Neuron (in vitro differentiated cells): ENCODE data around the gene PNCK.

Source experiments
- H2AFZ ChIP-seq: one replicate; pipeline ENCODE4 v1.6.1; 2013; ENCODE audit warnings: low read depth, mild to moderate bottlenecking, inconsistent platforms, low read length, moderate library complexity
- H3K27me3 ChIP-seq: one replicate; pipeline ENCODE4 v1.6.1; 2013; ENCODE audit warnings: low read length; ENCODE audit not compliant: insufficient read depth
- H3K36me3 ChIP-seq: one replicate; pipeline ENCODE4 v1.6.1; 2013; ENCODE audit warnings: low read length; ENCODE audit not compliant: insufficient read depth
- H3K4me1 ChIP-seq: one replicate; pipeline ENCODE4 v1.6.1; 2013; ENCODE audit warnings: low read length; ENCODE audit not compliant: insufficient read depth
- H3K4me3 ChIP-seq: 2 replicates; pipeline ENCODE4 v1.5.1; 2013; ENCODE audit warnings: mild to moderate bottlenecking, low read length, moderate library complexity
- H3K9me3 ChIP-seq: one replicate; pipeline ENCODE4 v1.6.1; 2013; ENCODE audit warnings: low read length

Gene PNCK

DNA sequence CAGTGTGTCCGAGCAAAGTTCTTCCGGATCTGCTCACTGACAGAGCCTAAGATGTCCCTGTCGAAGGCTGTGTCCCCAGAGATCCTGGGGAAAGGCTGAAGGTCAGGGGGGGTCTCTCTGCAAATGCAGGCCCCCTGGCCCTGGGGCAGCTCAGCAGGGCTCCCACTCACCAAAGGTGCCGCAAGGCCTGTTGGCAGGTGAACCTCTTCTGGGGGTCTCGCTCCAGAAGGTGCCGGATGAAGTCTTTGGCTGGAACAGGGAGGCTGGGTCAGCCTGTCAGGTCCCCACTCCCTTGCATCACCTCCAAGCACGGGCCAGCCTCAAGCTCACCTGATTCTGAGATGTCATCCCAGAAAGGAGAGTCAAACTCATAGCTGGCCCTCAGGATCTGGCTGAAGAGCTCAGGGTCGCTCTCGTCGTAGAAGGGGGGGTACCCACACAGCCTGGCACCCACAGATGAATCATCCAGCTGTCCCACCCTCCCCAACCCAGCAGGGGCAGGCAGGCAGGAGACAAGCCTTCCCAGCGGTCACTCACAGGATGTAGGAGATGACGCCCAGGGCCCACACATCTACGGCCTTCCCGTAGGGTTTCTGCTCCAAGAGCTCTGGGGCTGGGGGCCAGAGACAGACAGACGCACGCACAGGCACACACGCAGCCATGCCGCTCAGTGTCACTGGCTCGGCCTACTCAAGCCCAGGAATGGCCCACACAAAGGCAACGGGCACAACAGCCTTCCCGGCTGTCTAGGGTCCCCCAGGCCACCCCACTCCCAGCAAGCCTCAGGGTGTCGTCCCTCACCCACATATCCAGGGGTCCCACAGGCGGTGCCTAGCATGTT is 2.6 kb downstream of the PNCK start:
- Histone ChIP-seq H3K27me3 (peaks cover 2% of the 10 kb centered on the region), H3K4me1 (no peaks in the 10 kb centered on the region), H3K4me3 (no peak overlapping the region), H3K36me3 (no peaks in the 10 kb centered on the region), H2AFZ (no peak overlapping the region), H3K9me3 (no peaks in the 10 kb centered on the region)

DNA sequence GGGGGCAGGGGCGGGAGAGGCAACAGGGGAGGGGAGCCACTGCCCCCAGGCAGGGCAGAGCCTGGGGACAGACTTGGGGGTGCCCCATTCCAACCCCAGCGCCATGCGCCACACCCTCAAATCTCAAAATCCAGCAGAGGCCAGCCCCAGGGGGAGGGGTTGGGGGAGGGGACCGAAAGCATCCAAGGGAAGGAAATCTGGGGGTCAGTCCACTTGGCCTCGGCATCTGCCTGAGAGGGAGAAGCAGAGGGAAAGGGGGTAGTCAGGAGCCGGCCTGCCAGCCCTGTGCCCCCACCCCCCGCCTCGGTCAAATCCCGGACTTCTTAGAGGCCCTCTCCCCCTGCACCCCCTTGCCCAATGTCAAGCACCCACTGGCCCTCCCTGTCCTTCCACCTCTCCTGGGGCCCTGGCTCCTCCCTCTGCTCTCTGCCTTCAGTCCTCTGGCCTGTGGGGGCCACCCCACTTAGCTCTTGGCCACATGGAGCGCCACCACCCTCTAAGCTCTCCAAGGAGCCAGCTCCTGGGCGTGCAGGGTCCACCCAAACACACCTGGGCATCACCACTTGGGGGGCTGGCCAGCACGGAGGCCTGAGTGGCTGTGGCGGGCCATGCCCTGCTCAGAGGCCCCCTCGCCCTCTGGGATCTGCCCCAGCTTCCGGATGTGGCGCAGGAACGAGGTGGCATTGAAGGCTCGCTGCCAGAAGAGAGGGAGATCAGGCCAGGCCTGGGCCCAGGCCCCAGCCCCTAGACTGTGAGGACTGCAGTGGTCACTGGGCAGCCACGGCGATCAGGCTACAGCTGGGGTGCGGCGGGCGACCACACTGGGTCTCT is 3.5 kb downstream of the PNCK start:
- Histone ChIP-seq H3K4me1 (no peaks in the 10 kb centered on the region), H3K4me3 (no peak overlapping the region), H3K9me3 (peaks cover 3% of the 10 kb centered on the region), H2AFZ (no peak overlapping the region), H3K36me3 (no peaks in the 10 kb centered on the region), H3K27me3 (peaks cover 2% of the 10 kb centered on the region)

DNA sequence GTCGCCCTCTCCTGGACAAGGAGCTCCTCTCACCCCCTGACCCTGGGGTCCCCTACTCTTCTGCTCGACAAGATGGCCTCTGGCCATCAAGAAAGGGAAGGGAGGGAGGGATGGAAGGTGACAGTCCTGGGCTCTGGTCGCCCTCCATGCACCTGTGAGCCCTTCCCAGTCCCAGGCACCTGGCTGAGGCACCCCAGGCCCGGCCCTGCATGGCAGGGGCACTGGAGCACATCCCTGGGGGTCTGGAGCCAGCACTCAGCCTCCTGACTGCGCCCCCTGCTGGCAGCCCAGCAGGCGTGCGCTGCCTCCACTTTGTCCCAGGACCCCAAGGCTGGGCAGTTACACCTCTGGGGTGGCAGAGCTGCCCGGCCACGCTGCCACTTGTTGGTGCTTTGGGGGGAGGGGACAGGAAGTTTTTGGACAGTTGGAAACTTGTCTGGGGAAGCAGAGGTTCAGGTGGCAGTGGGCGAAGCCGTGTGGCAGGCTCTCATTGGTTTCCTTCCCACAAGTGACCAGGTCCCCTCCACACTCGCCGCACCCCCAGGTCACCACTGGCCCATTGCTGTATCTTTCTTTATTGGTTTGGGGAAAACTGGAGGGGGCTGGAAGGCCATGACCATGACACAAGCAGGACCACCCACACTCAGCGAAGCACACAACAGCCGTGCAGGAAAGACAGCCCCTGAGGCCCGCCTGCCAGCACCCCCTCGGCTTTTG is 4.3 kb downstream of the PNCK start:
- Histone ChIP-seq H3K4me1 (no peaks in the 10 kb centered on the region), H3K4me3 (no peak overlapping the region), H3K36me3 (no peaks in the 10 kb centered on the region), H3K27me3 (peaks cover 5% of the 10 kb centered on the region), H2AFZ (no peak overlapping the region), H3K9me3 (peaks cover 3% of the 10 kb centered on the region)

DNA sequence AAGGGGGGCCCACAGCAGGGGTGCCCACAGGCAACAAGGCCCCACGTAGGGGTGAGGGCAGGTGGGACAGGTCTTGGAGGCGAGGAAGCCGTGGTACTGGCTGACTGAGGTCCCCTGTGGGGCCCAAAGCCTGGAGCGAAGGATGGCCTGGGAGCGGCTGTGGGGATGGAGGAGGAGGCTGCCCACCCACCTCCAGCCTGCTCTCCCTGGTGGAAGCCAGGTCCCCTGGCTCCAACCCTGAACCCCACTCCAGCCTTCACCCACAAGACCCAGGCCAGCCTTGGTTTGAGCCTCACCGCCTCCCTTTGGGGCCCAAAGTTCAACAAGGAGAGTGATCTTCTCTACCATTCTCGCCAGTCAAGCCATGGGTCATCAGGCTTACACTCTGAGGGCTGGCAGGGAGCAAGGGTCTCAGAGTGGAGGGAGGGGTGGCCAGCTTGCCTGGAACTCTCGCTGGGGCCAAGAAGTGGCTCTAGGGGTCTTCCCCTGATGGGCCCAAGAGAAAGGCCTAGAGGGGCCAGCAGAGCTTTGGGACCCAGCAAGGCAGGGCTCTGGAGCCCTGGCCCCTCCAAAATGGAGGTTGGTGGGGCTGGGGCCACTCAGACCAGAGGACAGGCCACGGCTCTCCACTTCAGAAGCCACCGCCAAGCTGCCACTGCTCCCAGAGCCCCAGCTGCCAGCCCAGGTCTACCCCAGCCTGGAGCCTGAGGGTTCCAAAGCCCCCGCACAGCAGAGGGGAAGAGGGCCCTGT is 5.0 kb downstream of the PNCK start:
- H3K9me3 ChIP-seq: peaks cover 3% of the 10 kb centered on the region
- no peak overlapping the region for H2AFZ ChIP-seq
- no peaks in the 10 kb centered on the region for H3K36me3 ChIP-seq
- H3K4me1 ChIP-seq: no peaks in the 10 kb centered on the region
- H3K27me3 ChIP-seq: peaks cover 2% of the 10 kb centered on the region
- H3K4me3 ChIP-seq: no peak overlapping the region

DNA sequence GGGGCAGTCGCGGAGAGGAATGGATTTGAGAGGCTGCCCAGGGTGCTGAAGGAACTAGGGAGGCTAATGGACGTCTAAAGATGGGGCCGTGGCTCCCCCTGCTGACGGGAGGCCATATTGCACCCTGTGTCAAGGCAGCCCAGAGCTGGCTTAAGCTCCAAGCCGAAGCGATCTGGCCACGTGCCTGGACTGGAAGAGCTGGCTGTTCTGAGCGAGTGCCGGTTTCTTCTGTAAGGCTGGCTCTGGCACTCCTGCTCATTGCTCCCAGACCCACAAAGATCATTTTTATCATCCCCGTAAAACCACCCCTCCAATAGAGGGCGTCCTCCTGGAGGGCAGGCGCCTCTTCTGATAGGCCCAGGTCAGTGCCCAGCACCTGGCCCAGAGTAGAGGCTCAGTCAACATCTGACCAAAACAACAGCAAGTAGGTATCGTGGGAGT is 5.6 kb downstream of the PNCK start:
- no peak overlapping the region for H2AFZ ChIP-seq
- H3K4me3 ChIP-seq: no peak overlapping the region
- H3K4me1 ChIP-seq: no peaks in the 10 kb centered on the region
- peaks cover 2% of the 10 kb centered on the region for H3K27me3 ChIP-seq
- H3K9me3 ChIP-seq: peaks cover 3% of the 10 kb centered on the region
- no peaks in the 10 kb centered on the region for H3K36me3 ChIP-seq

DNA sequence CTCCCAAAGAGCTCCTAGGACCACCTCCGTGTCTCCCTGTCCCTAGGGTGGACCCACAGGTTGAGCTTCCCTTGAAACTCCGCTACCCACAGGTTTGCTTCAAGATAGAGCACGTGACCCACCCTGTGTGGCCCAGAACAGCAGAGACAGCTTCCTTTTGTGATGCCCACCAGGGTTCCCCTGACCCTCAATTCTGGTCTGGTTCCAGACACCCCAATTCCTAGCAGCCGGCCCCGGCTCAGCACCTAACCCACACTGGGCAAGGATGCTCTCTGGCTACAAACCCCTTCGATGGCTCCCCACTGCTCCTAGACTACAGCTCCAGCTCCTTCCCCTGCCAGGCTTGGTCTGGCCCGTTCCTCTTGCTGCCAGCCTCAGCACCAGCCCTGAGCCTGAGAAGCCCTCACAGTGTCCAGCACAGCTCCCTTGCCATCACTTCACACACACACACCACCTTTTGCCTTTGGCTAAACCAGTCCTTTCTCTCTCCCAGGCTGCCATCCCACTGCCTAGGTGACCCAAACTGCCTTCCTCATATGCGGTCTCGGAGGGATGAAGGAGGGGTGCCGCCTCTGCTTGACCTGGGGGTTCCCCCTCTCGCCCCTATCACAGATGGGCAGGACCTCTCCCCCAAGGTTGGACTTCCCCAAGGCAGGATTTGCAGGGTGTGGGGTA is 6.2 kb downstream of the PNCK start:
- no peaks in the 10 kb centered on the region for H3K4me1 ChIP-seq
- no peaks in the 10 kb centered on the region for H3K36me3 ChIP-seq
- peaks cover 3% of the 10 kb centered on the region for H3K27me3 ChIP-seq
- H3K9me3 ChIP-seq: peaks cover 3% of the 10 kb centered on the region
- H3K4me3 ChIP-seq: no peak overlapping the region
- H2AFZ ChIP-seq: no peak overlapping the region

DNA sequence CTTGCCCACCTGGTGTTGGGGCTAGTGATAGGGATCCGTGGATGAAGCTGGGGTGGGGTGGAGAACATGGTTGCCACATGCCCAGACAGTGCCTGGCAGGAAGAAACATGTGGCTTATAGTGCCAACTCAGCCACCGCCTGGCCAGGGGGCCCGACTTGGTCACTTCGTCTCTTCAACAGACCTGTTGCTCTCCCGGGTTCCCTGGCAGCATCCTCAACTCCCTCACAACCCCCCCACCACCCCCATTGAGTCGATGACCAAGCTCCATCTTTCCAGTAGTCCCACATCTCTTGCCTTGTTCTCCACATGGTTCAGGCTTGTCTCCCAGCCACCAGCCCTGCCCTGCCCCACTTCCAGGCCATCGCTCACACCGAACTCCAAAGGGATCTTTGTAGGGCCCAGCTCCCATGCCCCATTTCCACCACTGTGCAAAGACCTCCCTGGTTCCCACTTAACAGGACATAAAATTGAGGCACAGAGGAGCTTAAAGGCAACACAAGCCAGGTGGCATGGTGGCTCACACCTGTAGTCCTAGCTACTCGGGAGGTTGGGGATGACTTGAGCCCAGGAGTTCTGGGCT is 7.8 kb downstream of the PNCK start:
- Histone ChIP-seq H3K4me1 (no peaks in the 10 kb centered on the region), H3K4me3 (no peak overlapping the region), H3K36me3 (no peaks in the 10 kb centered on the region), H3K27me3 (peaks cover 13% of the 10 kb centered on the region), H2AFZ (no peak overlapping the region), H3K9me3 (peaks cover 6% of the 10 kb centered on the region)

DNA sequence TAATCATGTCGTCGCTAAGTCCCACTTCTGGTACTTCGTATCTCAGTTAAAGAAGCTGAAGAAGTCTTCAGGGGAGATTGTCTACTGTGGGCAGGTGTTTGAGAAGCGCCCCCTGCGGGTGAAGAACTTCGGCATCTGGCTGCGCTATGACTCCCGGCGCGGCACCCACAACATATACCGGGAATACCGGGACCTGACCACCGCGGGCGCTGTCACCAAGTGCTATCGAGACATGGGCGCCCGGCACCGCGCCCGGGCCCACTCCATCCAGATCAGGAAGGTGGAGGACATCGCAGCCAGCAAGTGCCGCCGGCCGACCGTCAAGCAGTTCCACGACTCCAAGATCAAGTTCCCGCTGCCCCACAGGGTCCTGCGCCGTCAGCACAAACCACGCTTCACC is 11.3 kb downstream of the PNCK start:
- Histone ChIP-seq H3K9me3 (peaks cover 6% of the 10 kb centered on the region), H2AFZ (no peak overlapping the region), H3K27me3 (peaks cover 17% of the 10 kb centered on the region), H3K36me3 (no peaks in the 10 kb centered on the region), H3K4me1 (no peaks in the 10 kb centered on the region), H3K4me3 (no peak overlapping the region)

DNA sequence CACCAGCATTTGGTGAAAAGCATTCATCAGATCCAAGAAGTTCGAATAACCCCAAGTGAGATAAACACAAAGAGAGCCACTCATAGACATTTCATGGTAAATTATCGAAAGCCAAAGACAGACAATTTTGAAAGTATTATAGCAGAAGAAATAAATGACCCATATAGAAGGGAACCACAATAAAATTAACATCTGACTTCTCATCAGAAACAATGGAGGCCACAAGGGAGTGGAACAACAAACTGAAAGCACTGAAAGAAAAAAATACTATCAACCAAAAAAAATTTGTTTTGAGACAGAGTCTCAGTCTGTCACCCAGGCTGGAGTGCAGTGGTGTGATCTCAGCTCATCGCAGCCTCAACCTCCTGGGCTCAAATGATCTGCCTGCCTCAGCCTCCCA is 14.3 kb downstream of the PNCK start:
- peaks cover 20% of the 10 kb centered on the region for H3K27me3 ChIP-seq

DNA sequence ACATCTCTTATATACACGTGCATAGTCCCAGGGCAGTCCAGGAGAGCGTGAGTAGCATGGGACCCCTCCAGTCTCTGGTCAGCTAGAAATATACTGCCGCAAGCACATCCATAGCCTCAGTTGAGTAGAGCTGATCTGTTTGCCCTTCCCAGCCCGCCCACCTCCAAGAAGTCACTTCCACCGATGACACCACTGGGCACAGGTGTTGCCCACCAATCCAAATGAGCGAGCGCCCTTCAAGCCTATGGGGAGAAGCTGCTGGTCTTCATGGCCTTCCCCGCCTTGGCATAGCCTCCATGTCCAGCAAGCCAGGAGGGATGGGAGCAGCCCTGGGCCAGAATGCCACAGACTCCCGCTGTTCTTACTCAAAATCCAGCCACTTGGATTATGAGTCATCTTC is 16.5 kb downstream of the PNCK start:
- H3K9me3 ChIP-seq: peaks cover 5% of the 10 kb centered on the region
- H3K36me3 ChIP-seq: no peaks in the 10 kb centered on the region
- no peaks in the 10 kb centered on the region for H3K4me1 ChIP-seq
- H2AFZ ChIP-seq: no peak overlapping the region
- H3K27me3 ChIP-seq: peaks cover 17% of the 10 kb centered on the region
- H3K4me3 ChIP-seq: no peak overlapping the region

More for the DNA sequence above, 14.3 kb downstream of the PNCK start:
- Histone ChIP-seq H2AFZ (no peak overlapping the region), H3K4me1 (no peaks in the 10 kb centered on the region), H3K36me3 (no peaks in the 10 kb centered on the region), H3K4me3 (no peak overlapping the region), H3K9me3 (peaks cover 4% of the 10 kb centered on the region)

DNA sequence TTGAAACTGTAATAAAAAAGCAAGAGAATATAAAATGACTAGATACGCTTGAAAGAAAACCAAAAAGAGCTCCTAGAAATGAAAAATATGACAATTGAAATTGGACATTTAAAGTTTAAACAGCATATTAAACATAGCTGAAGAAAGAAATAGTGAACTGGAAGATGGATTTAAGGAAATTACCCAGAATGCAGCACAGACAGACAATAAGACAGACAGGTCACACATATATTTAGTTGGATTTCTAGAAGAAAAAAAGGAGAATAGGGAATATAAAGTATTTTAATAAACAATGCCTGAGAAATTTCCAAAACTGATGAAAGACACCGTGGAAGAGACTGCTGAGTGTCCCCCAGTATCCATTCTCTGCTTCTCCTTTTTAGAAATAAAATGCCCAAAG is 20.1 kb downstream of the PNCK start:
- peaks cover 14% of the 10 kb centered on the region for H3K27me3 ChIP-seq
- no peaks in the 10 kb centered on the region for H3K36me3 ChIP-seq
- H3K4me1 ChIP-seq: no peaks in the 10 kb centered on the region
- H3K4me3 ChIP-seq: no peak overlapping the region
- no peak overlapping the region for H2AFZ ChIP-seq
- H3K9me3 ChIP-seq: peaks cover 3% of the 10 kb centered on the region
